Measurements from ENCODE around the gene CCDC40. TPM values are rescaled to one million over a fixed set of nuclear protein-coding genes. Genes with fewer than 3 reads are reported as not detected.

Gene CCDC40
- total and polyA plus RNA-seq, 8 donors: 0.61 to 56.2 (median 3.8) TPM

DNA sequence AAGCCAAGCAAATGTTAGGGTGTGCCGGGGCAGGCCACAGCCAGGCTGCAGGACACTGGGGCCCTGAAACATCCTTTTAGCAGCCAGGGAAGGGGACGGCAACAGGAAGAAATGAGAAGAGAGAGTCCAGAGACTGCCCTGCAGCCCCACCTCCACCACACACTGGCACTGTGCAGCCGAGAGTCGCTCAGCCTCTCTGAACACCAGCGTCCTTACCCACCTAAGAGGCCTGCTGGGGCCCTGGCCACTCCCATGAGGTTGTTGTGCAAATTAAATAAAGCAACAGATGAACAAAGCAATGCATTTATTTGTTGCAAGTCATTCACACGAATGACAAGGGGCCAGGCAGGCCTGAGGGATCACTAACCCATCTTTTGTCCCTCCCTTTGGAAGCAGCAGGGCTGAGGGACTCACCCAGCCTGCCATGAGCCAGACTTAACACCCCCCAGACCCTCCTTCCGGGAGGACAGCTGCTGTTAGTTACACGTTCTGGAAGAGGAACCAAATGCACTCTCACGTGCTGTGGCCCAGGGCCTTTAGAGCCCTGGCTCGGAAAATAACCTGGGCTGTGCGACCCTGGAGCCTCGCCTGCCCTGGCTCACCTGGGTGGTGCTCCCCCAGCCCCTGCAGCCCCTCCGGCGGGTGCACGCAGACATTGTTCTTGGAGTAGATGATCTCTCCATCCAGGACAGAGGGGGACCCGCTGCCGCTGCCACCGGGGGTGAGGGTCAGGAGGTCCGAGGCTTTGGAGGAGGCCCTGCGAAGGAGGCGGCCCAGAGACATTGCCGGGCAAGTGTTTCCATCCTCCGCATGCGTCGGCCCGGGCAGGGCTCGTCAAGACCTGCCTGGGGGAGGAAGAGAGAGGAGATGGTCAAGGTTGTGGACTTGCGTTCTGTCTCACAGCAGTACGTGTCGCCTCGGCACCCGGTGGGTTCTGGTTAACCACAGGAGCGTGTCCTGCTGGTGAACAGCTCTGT is 23.4 kb upstream of the CCDC40 start:
- H3K9me3 ChIP-seq: no peaks in the 10 kb centered on the region
- no peak overlapping the region for H3K27ac ChIP-seq
- H3K27me3 ChIP-seq: no peaks in the 10 kb centered on the region
- intact Hi-C loops (cut with DNase I; ENCODE audit: low total_unique reads): no loop called here
- 92 to 94% (median 93%) methylated on average over 21 to 33 of the region's 33 CpGs for WGBS, 5 donors
- DNase-seq: no peak
- TF ChIP-seq POLR2AphosphoS5 (IDR thresholded peaks at IDR 0.05) (no peak), POLR2A (IDR thresholded peaks at IDR 0.05) (no peak), EP300 (IDR thresholded peaks at IDR 0.05) (no peak)
- TF ChIP-seq, protein P1, sequence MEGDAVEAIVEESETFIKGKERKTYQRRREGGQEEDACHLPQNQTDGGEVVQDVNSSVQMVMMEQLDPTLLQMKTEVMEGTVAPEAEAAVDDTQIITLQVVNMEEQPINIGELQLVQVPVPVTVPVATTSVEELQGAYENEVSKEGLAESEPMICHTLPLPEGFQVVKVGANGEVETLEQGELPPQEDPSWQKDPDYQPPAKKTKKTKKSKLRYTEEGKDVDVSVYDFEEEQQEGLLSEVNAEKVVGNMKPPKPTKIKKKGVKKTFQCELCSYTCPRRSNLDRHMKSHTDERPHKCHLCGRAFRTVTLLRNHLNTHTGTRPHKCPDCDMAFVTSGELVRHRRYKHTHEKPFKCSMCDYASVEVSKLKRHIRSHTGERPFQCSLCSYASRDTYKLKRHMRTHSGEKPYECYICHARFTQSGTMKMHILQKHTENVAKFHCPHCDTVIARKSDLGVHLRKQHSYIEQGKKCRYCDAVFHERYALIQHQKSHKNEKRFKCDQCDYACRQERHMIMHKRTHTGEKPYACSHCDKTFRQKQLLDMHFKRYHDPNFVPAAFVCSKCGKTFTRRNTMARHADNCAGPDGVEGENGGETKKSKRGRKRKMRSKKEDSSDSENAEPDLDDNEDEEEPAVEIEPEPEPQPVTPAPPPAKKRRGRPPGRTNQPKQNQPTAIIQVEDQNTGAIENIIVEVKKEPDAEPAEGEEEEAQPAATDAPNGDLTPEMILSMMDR (IDR thresholded peaks at IDR 0.05): no peak
- H3K36me3 ChIP-seq: peaks cover 21 to 48% (median 43%) of the 10 kb centered on the region in 4 donors
- H3K4me1 ChIP-seq: peaks cover 5 to 14% (median 9%) of the 10 kb centered on the region in 4 donors
- H3K4me3 ChIP-seq: no peak overlapping the region

DNA sequence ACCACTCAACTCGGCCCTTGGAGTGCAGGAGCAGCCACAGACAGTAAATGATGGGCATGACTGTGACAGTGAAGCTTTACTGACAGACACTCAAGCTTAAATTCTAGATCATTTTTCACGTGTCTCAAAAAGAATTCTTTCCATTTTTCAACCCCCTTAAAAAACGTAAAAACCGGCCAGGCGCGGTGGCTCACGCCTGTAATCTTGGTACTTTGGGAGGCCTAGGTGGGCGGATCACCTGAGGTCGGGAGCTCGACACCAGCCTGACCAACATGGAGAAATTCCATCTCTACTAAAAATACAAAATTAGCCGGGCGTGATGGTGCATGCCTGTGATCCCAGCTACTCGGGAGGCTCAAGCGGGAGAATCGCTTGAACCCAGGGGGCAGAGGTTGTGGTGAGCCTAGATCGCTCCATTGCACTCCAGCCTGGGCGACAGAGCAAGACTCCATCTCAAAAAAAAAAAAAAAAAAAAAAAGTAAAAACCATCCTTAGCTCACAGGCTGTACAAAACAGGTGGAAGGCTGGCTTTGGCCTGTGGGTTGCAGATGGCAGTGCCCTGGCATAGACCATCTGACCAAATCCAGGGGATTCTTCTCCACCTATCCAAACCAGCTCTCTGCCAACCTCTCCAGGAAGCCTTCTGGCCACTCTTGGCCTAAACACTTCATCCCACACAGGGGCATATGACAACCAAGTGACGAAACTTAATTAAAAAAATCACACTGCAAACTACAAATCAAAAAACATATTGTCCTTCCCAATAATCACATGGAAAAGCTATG is 19.0 kb upstream of the CCDC40 start:
- Histone ChIP-seq H3K4me1 (peaks cover 0 to 13% (median 0%) of the 10 kb centered on the region in 4 donors), H3K4me3 (no peak overlapping the region), H3K36me3 (peaks cover 9 to 13% (median 13%) of the 10 kb centered on the region in 4 donors), H3K27me3 (no peaks in the 10 kb centered on the region), H3K27ac (no peak overlapping the region), H3K9me3 (no peaks in the 10 kb centered on the region)
- no peak for DNase-seq
- no peak for TF ChIP-seq POLR2AphosphoS5 (IDR thresholded peaks at IDR 0.05)
- TF ChIP-seq EP300 (IDR thresholded peaks at IDR 0.05): no peak
- intact Hi-C loops (cut with DNase I; ENCODE audit: low total_unique reads): no loop called here
- 91 to 96% (median 95%) methylated on average over 18 of the region's 18 CpGs for WGBS, 5 donors

DNA sequence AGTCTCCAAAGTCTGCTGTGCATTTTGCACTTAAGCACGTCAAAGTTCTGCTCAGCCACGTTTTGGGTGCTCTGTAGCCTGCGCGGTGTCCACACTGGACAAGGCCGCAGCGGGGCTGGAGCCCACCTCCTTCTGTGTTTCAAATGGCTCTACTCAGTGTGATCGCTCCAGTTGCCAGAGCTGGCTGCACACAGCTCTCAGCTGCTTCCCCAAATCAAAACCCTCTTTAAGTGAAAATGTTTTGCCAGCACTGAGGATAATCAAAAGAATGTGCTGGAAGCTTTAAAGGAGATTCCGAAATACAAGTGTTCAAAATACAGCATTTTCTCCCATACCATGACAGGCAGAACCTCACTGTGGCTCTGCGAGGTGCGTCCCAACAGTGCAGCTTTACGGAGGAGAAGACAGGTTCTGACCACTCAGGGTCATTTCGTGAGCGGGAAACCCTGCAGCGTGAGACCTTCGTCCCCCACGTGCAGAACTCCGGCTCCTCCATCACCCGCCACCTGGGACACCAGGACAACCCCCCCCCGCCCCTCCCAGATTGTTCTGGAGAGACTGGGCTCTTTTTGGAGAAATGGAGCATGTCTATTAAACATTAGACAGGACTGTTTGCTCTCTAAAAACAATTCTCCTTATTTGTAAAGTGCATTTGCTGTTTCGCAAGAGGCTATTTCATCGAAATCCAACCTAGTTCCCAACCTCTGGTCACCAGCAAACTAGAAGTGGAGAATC is 17.4 kb upstream of the CCDC40 start:
- WGBS, 5 donors: 76 to 89% (median 86%) methylated on average over 21 of the region's 21 CpGs
- no peaks in the 10 kb centered on the region for H3K36me3 ChIP-seq
- no peak overlapping the region for H3K4me3 ChIP-seq
- TF ChIP-seq EP300 (IDR thresholded peaks at IDR 0.05): no peak
- no peaks in the 10 kb centered on the region for H3K27me3 ChIP-seq
- DNase-seq: no peak
- peaks cover 0 to 19% (median 5%) of the 10 kb centered on the region in 4 donors for H3K4me1 ChIP-seq
- H3K27ac ChIP-seq: no peak overlapping the region
- no peaks in the 10 kb centered on the region for H3K9me3 ChIP-seq
- intact Hi-C loops (cut with DNase I; ENCODE audit: low total_unique reads): no loop called here

DNA sequence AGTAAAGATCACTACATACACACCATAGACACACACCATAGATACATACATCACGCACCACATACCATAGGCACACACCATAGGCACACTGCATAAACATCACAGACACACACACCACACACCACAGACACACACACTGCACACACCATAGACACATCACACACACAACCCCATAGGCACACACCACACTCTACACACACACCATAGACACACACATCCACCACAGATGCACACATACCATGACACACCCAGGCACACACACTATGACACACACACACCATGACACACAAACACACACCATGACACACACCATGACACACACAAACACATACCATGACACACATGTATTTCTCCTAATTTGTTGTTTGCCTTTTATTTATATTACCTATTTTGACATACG is 14.8 kb upstream of the CCDC40 start:
- 96 to 98% (median 96%) methylated on average over 2 of the region's 2 CpGs for WGBS, 5 donors
- TF ChIP-seq, protein P1 (IDR thresholded peaks at IDR 0.05): no peak
- TF ChIP-seq POLR2A (IDR thresholded peaks at IDR 0.05) (no peak), POLR2AphosphoS5 (IDR thresholded peaks at IDR 0.05) (no peak), EP300 (IDR thresholded peaks at IDR 0.05) (no peak)
- H3K27me3 ChIP-seq: no peaks in the 10 kb centered on the region
- peaks cover 4 to 35% (median 18%) of the 10 kb centered on the region in 4 donors for H3K4me1 ChIP-seq
- intact Hi-C loops (cut with DNase I; ENCODE audit: low total_unique reads): no loop called here
- no peaks in the 10 kb centered on the region for H3K9me3 ChIP-seq
- H3K4me3 ChIP-seq: no peak overlapping the region
- DNase-seq: no peak
- H3K27ac ChIP-seq: no peak overlapping the region
- no peaks in the 10 kb centered on the region for H3K36me3 ChIP-seq

All from stomach (tissue), 9 donors.